ENCODE data around the gene FRAS1.
A peak's percentile ranks its signal among the peaks of the same experiment; 100 is the strongest.

FRAS1 gene

DNA sequence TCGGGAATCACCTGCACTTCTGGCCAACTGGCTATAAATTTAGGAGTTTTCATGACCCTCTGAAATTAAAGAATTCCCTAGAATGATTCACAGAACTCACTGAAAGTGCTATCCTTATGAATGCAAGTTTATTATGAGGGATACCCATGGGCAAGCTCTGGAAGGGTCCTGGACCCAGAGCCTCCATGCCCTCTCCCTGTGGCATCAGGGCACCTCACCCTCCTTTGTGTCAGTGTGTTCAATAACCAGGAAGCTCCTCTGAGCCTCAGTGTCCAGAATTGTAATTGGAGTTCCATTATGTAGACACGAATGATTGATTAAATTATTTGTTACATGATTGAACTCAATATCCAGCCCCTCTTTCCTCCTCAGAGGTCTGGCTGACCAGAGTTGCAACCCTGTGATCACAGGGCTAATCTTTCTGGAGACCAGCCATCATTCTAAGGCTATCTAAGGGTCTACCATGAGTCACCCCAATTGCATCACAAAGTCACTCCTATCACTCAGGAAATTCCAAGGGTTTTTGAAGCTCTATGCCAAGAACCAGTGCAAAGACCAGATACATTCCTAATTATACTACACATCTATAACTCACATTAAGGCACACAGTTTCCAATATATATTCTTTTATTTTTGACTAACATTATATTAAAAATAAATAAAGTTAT, 503.3 kb downstream of the FRAS1 start:
- no peak for DNase-seq

DNA sequence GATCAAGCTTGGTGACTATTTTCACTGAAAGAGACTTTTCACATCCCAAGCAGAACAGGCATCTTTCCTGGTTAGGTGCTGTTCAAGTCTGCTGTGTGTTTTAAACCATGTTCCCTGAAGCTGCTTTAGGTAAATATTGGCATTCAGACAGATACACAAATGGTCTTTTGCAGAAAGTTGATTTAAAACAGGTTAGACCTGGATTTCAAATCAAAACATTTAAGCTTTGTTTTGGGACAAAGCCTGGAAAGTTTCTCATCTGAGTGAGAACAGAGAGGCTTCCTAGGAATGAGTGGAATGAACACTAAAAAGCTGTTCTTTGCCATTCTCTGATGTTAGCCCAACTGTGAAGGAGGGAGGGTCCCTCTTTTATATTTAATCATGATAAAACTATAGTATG, 504.6 kb downstream of the FRAS1 start:
- DNase-seq, result no peak

DNA sequence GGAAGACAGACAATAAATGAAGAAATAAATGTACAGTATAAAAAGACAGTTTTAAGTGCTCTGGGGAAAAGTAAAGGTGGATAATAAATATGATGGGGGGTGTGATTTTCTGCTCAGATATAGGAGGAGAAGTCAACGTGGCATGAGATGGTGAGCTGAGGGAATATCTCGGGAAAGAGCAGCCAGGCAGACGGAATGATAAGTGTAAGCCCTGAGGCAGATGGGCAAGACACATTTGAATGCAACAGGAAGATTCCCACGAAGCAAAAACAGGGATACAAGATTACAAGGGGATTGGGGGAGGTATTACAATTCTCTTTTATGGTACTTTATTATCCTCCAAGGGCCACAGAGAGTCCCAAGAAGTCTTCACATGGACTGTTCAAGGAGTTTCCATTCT, 505.6 kb downstream of the FRAS1 start:
- DNase-seq, result no peak

DNA sequence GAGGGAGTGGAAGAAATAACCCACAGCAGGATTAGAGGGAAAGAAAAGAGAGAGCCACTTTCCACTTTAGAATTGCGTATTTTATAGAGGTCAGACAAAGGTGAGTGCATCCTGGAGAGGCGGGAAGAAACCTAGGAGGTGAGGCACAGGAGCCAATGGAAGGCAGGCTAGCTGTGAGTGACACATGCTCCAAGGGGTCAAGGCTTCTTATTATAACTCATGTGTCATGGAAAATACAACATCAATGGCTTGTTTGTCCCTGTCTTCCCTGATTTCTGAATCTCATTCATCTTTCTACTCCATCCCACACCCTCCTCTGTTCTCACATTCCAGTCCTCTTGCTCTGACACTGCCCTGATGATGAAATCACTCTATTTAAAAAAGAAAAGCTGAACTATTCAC, 508.8 kb downstream of the FRAS1 start:
- DNase-seq, result no peak

DNA sequence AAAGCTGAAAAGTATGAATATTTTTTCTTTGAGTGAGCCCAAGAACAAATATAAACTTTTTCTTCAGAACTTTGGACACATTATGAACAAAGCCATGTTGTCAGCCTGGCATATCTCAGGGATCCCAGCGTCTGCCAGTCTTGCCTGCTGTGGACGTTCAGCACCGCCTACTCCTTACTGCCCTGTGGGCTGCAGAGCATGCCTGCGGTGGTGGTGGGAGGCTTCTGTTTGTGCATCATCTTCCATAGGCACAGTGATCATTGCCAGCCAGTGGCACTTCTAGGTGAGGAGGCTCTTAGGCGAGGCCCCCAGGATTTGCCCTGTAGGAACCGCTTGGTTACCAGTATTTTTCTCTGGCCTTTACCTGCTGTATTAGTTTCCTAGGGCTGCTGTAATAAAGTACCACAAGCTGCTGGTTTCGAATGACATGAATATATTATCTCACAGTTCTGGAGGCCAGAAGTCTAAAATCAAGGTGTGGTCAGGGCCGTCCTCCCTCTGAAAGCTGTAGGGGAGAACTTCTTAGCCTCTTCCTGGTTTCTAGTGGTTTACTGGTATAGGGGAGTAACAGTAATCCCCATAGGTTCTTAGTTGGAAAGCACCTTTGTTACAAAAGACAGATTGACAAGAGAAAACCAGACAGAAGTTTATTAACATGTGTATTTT, 509.8 kb downstream of the FRAS1 start:
- DNase-seq, result no peak

DNA sequence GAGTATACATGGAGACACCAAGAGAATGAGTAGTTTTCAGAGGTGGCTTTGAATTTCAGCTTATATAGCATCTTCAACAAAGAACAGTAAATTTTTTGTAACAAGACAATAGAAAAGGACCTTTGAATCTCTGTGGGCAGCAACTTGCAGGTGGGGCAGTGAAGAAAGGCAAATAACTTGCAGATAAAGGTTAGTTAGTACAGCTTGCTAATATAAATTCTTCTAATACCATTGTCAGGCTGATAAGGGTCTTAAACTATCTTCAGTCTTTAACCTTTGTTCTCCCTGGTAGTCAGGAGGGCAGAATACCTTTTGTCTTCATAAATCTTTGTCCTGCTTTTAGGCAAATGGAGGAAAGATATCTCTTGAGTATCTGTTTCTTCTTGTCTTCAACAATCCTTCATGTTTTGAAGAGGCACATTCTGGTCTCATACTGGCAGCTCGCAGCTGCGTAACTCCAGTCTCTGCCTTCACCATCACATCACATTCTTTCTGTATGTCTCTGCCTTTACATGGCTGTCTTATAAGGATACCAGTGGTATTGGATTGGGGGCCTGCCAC, 510.5 kb downstream of the FRAS1 start:
- no peak for DNase-seq

DNA sequence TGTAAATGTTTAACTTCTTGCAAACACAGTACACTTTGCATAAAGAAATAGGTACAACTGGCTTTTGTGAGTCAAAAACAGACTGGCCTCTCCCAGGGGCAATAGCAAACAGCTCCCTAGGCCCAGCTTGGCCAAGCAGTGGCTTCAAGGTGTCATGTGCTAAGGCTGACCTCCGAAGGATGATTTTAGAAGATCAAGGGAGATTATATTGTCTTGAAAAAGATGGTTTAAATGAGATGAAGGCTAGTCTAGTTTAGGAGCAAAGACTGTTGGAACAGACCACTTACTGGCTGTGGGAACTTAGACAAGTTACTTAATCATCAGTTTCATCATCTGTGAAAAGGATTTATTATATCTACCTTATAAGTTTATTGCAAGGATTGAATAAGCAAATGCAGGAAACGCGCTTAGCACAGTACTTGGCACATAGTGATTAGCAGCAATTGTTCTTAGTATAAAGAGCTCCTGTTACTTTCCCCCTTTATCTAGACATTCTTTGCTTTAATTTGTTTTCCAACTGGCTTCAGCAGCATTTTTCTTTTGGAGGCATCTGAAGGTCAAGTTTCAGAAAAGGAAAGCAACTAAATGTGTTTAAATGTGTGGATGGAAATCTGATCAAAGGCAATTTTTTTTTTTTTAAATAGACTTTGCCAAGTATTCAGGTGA, 511.6 kb downstream of the FRAS1 start:
- DNase-seq, result no peak

DNA sequence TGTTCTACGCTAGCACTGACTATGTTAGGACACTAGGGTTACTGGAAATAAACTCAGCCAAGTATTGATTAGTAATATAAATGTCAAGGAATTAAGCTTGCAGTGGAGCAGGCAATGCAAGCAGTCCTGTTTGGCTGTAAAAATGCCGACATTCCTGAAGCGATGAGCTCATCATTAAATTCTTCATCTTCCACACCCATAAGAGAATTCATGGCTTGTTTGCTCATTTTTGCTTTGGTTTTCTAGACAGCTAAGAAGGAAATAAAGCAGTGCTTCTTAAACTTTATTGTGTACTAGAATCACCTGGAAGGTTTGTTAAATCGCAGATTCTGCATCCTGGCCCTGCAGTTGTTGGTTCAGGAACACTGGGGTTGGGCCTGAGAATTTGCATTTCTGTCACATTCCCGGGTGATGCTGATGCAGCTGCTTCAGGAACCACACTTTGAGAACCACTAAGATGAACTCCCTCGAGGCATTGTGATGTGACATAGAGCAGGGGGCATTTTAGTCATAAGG, 512.2 kb downstream of the FRAS1 start:
- DNase-seq, result no peak

DNA sequence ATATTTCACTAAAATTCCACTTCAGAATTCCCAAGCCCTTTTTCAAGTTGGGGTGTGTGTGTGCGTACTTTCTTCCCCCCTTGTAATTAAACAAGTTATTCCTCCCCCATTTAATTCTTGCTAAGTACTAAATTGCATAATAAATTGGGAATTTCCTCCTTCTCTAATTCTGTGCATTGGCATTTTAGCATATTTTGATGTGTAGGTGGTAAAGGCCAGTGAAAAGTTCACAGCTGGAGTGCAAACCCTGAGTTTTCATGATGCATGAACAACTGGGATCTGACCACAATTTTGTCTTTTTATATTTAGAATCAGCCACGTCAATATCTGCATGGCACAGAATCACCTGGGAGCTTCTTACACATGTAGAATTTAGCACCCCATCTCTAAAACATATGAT, 513.0 kb downstream of the FRAS1 start:
- DNase-seq, result no peak

DNA sequence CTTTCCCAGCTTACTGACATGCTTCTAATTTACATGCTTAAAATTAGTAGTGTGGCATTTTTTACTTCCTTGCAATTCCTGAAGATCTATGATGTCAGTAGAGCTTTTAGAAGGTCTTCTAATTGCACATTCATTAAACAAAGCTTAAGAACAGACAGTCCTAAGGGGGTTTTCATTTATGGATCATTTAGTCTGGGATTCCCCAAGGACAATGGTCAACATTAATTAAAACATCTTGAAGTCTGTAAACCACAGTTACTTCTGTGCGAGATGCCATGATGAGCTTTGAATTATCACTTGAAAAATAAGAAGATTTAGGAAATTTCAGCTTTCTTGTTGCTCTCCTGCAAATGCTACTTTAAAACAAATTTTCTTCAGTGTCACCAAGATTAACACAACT, 514.7 kb downstream of the FRAS1 start:
- DNase-seq, result no peak

DNA sequence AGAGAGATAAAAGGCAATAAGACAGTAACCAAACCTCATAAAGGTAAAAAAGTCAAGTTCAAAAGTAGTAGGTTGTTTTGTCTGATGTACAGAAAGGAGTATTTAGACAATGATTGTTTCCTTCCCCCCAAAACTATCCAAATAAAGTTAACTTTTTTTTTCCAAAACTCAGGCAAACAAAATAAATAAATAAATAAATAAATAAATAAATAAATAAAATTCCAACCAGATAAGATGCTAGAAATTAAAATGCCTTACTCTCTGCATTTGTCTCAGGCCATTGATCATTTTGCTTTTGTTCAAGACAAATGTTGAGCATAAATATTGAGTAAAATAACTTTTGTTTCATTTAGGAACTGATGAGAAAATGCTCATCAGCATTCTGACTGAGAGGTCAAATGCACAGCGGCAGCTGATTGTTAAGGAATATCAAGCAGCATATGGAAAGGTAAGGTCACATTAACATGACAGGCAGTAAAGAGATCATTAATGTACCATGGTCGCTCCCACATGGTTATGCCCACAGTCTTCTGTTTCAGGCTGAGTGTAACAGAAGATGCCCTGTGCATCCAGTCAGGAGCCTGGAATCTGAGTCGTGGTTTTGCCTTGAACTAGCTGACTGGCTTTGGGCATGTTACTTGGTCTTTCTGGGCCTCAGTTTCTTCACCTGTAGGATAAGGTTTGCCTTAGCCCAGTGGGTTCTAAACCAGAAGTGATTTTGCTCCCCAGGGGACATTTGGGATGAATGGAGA, 521.7 kb downstream of the FRAS1 start:
- DNase-seq, result no peak

DNA sequence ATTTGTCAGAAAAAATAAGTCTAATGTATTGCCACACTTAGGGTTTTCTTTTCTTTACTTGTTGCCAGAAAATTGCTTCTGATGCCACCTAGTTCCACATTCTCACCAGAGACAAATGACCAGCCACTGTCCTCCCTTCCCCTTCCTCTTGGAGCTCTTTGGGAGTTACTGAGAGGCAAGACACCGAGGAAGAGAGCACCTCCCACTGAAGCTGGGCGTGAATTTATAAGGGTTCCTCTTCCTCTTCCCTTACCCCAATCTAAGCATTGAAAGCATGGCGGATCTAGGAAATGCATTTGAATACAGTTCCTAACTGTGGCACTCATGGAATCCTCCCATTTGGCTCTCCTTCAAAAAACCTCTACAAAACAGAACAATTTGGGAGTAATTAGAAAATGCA, 524.5 kb downstream of the FRAS1 start:
- no peak for DNase-seq

DNA sequence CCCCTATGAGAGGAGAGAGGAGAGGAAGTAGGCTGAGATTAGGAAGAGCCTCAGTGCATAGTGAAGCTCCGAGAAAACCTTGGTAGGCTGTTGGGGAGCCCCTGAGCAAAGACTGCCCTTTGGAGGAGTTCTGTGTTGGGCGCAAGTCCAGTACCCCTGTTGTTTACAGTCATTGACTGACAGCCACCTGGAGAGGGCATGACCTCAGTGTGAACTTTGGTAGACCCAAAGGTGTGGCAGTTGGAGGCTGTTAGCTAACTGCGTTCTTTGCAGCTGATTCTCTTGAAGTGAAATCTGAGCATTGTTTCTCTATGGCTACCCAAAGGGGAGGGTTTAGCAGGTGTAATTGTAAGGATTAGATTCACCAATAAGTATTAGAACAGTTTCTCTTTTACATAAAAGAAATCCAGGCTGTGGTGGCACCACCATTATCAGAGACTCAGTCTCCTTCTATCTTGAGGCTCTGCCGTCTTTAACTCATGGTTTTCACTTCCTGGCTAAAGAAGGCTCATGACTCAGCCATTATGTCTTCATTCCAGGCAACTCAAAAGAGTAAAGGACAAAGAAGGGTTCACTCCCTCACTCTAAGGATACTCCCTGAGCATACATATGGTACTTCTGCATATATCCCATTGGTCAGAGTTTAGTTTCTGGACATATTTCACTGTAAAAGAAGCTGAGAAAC, 527.9 kb downstream of the FRAS1 start:
- no peak for DNase-seq

DNA sequence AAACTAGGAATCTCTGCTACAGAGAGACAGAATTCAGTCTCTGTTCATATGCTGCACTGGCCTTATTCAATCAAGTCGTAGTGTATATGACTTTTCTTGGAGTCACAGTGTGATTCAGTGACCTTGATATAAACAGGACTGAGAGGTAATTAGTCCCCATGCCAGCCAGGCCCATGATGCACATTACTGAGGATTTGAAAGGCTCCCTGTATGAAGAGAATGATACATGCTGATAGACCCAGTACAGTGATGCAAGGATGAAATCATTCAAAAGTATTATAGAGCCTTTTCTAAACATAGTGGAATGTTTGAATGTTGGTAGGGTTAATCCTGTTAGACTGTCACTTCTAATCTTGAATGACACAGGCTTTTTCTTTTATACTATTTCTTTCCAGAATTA, 528.5 kb downstream of the FRAS1 start:
- DNase-seq, result no peak

DNA sequence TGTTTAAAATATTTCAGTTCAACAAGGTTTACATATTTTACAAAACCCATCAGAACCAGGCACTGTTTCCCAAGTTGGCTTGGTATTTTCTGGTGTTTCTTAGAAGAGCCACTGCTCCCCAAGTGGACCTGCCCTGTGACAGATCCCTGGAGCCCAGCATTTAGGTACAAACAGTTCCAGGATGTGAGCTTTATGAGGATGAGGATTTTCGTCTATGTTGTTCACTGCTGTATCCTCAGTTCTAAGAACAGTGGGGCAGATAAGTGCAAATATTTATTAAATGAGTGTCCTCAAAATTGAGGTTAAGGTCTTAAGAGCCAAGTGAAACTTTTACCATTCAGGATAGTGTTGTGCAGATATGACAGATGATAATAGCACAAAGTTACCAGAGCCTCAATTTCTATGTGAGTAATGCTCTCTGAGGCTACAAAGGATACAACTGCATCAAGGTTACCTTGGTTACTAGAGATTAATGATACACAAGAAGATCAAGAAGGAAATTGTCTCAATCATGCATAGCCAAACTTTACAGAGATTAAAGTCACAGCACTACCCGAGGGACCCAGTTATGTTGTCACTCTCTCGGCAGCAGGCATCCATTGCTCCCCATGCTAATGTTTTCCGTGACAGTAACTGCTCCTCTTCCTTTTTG, 531.9 kb downstream of the FRAS1 start:
- no peak for DNase-seq

DNA sequence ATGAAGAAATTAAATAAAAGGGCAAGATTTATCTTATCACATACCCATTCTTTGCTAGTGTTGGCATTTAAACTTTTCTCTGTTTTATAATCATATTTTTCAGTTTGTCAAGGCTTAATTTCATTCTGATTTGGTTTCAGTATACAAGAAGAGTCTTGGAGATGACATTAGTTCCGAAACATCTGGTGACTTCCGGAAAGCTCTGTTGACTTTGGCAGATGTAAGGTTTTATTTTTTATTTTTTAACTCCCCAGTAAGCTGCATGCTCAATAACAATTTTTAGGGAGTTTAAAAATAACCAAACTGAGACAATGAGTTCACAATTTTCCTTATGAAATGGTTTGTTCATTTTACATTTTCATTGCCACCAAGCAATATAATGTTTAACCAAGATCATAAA, 534.3 kb downstream of the FRAS1 start:
- DNase-seq, result no peak

DNA sequence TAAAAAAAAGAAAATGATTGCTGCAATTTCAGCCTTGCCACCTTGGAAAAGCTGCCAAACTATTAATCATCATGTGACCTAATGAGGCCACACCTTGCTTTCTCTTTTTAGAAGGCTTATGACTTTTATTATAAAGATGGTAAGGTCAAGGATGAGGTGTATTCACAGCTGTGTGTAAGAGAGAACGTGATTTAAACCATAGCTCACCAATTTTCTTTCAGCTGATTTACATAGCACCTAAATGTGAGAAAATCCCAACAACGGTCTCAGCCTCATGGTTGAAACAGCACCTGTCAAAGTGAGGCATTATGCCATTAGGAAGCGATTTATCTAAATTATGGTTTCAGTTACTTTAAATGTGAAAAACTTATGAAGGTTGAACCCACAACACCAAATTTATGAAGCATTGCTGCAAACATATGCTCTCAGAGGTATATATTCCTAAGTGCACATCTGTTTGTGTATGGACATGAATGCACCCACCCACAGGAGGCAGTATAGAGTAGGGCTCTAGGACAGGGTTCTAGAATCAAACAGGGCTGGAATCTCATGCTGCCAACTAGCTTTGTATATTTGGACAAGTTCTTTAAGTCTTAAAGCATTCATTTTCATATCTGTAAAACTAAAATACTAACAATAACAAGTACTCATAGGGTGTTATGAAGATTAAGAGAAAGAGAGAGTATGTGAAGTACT, 535.1 kb downstream of the FRAS1 start:
- peak in 1 of 2 experiments; percentile 24 for DNase-seq

Measured in activated T-cell treated with anti-CD3 and anti-CD28 coated beads, Interleukin-2, amount 50 U/mL, for 48 hours (primary cell).